Right lobe of liver (tissue), 4 donors: Measurements from ENCODE around the gene FCGR3A.

ENCODE experiments used
- CTCF ChIP-seq, 4 donors: fragments of 200-600 bp in 3 of 4; fragments of 450-650 bp in 1 of 4; IDR thresholded peaks; one replicate each; pipeline versions ENCODE4 v1.5.1 to v1.8.0; 2016 to 2022; ENCODE audit warnings: antibody characterized with exemption in 4 of 4, mild to moderate bottlenecking in 2 of 4
- POLR2A ChIP-seq: fragments of 450-650 bp; IDR thresholded peaks from one replicate; pipeline ENCODE4 v1.6.1; 2017; ENCODE audit warnings: antibody characterized with exemption, mild to moderate bottlenecking
- donor health status: DM: no; HTN: no; CAD: no.
- donor health status: DM: no; HTN: no; CAD: no.
- donor health status: DM: no; HTN: yes; CAD: no.

GRCh38 chr1:161502181-161502580 is 47.4 kb downstream of the FCGR3A start:
- no peak for TF ChIP-seq POLR2A
- TF ChIP-seq CTCF (IDR thresholded peaks at IDR 0.05), result no peak
